ENCODE data around the gene MIOS.

- TF ChIP-seq CTCF (IDR thresholded peaks at IDR 0.05) = no peak
- TF ChIP-seq POLR2A (IDR thresholded peaks at IDR 0.05) = no peak
Measured at GRCh38 chr7:7585241-7585928, 18.7 kb downstream of the MIOS start.
